ENCODE results near the gene SULT1C4. TPM values are rescaled to one million over a fixed set of nuclear protein-coding genes. Genes with fewer than 3 reads are reported as not detected.
"Not testable (repeated sequence)": the region's sequence is repeated elsewhere in the genome, so short reads cannot be mapped to it uniquely, and the experiment has no call there.

SULT1C4 gene
- total RNA-seq, 1 donor from 2014 or later: 12.5 TPM

GRCh38 chr2:108404784-108405397 lies 27.1 kb downstream of the SULT1C4 start:
- DNase-seq (ENCODE audit: low spot score): no peak
- intact Hi-C loops (cut with DNase I): no loop called here
- ATAC-seq: no peak

GRCh38 chr2:108407864-108408729 lies 30.3 kb downstream of the SULT1C4 start:
- DNase-seq (ENCODE audit: low spot score): no peak
- no peak for ATAC-seq
- intact Hi-C loops (cut with DNase I): no loop called here

- intact Hi-C loops (cut with DNase I): no loop called here
- ATAC-seq (no peak), DNase-seq (ENCODE audit: low spot score) (no peak)
Measured at GRCh38 chr2:108409768-108410167, 32.0 kb downstream of the SULT1C4 start.

- intact Hi-C loops (cut with DNase I): no loop called here
Measured at GRCh38 chr2:108412995-108413710, 35.4 kb downstream of the SULT1C4 start.

GRCh38 chr2:108413711-108414095 lies 35.9 kb downstream of the SULT1C4 start:
- DNase-seq (ENCODE audit: low spot score): no peak
- ATAC-seq: no peak
- intact Hi-C loops (cut with DNase I): no loop called here

More at GRCh38 chr2:108412995-108413710, 35.4 kb downstream of the SULT1C4 start:
- DNase-seq (ENCODE audit: low spot score) (no peak), ATAC-seq (no peak)

- ATAC-seq (no peak), DNase-seq (ENCODE audit: low spot score) (no peak)
- intact Hi-C loops (cut with DNase I): no loop called here
Measured at GRCh38 chr2:108414256-108414876, 36.6 kb downstream of the SULT1C4 start.

GRCh38 chr2:108414945-108415344 lies 37.2 kb downstream of the SULT1C4 start:
- DNase-seq (ENCODE audit: low spot score) (no peak), ATAC-seq (no peak)
- intact Hi-C loops (cut with DNase I): no loop called here

- DNase-seq (ENCODE audit: low spot score) (no peak), ATAC-seq (no peak)
- intact Hi-C loops (cut with DNase I): no loop called here
Measured at GRCh38 chr2:108417254-108417653, 39.5 kb downstream of the SULT1C4 start.

- ATAC-seq: no peak
- intact Hi-C loops (cut with DNase I): no loop called here
Measured at GRCh38 chr2:108418416-108418815, 40.7 kb downstream of the SULT1C4 start.

GRCh38 chr2:108423067-108423466 lies 45.3 kb downstream of the SULT1C4 start:
- DNase-seq (ENCODE audit: low spot score) (no peak), ATAC-seq (no peak)
- intact Hi-C loops (cut with DNase I): no loop called here

More at GRCh38 chr2:108418416-108418815, 40.7 kb downstream of the SULT1C4 start:
- DNase-seq (ENCODE audit: low spot score): no peak

GRCh38 chr2:108423502-108424251 lies 45.9 kb downstream of the SULT1C4 start:
- no peak for DNase-seq (ENCODE audit: low spot score)
- no peak for ATAC-seq
- intact Hi-C loops (cut with DNase I): no loop called here

- DNase-seq (ENCODE audit: low spot score) (no peak), ATAC-seq (no peak)
- intact Hi-C loops (cut with DNase I): no loop called here
Measured at GRCh38 chr2:108428286-108429009, 50.7 kb downstream of the SULT1C4 start.

GRCh38 chr2:108435578-108435977 lies 57.8 kb downstream of the SULT1C4 start:
- ATAC-seq; intact Hi-C loops (cut with DNase I); DNase-seq (ENCODE audit: low spot score): not testable (repeated sequence)

- no peak for DNase-seq (ENCODE audit: low spot score)
Measured at GRCh38 chr2:108436976-108437375, 59.2 kb downstream of the SULT1C4 start.

More at GRCh38 chr2:108436976-108437375, 59.2 kb downstream of the SULT1C4 start:
- no peak for ATAC-seq
- intact Hi-C loops (cut with DNase I): no loop called here

All from sciatic nerve (tissue), 2 donors.